HepG2 (cell line): ENCODE data around the gene TUBB4A. TPM values are rescaled to one million over a fixed set of nuclear protein-coding genes. Genes with fewer than 3 reads are reported as not detected.

Experiments used
- ARID5B ChIP-seq: IDR thresholded peaks from 2 replicates; pipeline ENCODE4 v1.4.0; 2020; ENCODE audit warnings: mild to moderate bottlenecking, missing genetic modification reagents
- IKZF4 ChIP-seq: sonication (generic); formaldehyde crosslinking; IDR thresholded peaks from 2 replicates; pipeline ENCODE4 v1.5.1; 2020; ENCODE audit warnings: borderline replicate concordance, mild to moderate bottlenecking, low read depth, missing genetic modification reagents; ENCODE audit errors: not compliant biosample characterization
- NCOA5 ChIP-seq: sonication (generic); formaldehyde crosslinking; IDR thresholded peaks from 2 replicates; pipeline ENCODE4 v1.4.0; 2020; ENCODE audit warnings: missing genetic modification reagents
- NR3C1 ChIP-seq: sonication (generic); formaldehyde crosslinking; IDR thresholded peaks from 2 replicates; pipeline ENCODE4 v1.4.0; 2020; ENCODE audit warnings: missing genetic modification reagents
- THRA ChIP-seq: sonication (generic); formaldehyde crosslinking; IDR thresholded peaks from 2 replicates; pipeline ENCODE4 v1.4.0; 2020; ENCODE audit warnings: missing genetic modification reagents, borderline replicate concordance
- TOE1 ChIP-seq: sonication (generic); formaldehyde crosslinking; IDR thresholded peaks from 2 replicates; pipeline ENCODE4 v1.4.0; 2020; ENCODE audit warnings: mild to moderate bottlenecking, missing genetic modification reagents
- ZC3H4 ChIP-seq: sonication (generic); formaldehyde crosslinking; IDR thresholded peaks from 2 replicates; pipeline ENCODE4 v1.4.0; 2020; ENCODE audit warnings: missing genetic modification reagents, borderline replicate concordance
- ZKSCAN1 ChIP-seq: fragments of 150-350 bp; IDR thresholded peaks from 2 replicates; pipeline ENCODE4 v1.6.1; 2014; ENCODE audit warnings: low read length
- ZNF224 ChIP-seq: sonication (generic); formaldehyde crosslinking; IDR thresholded peaks from 2 replicates; pipeline ENCODE4 v1.5.0; 2020; ENCODE audit warnings: mild to moderate bottlenecking, missing genetic modification reagents
- ZNF34 ChIP-seq: sonication (generic); formaldehyde crosslinking; IDR thresholded peaks from 2 replicates; pipeline ENCODE4 v1.4.0; 2020; ENCODE audit warnings: mild to moderate bottlenecking, missing genetic modification reagents, borderline replicate concordance
- ZNF362 ChIP-seq: sonication (generic); formaldehyde crosslinking; IDR thresholded peaks from 2 replicates; pipeline ENCODE4 v1.4.0; 2020; ENCODE audit warnings: missing genetic modification reagents, mild to moderate bottlenecking, borderline replicate concordance
- ZNF451 ChIP-seq: sonication (generic); formaldehyde crosslinking; IDR thresholded peaks from 2 replicates; pipeline ENCODE4 v1.5.0; 2020; ENCODE audit warnings: mild to moderate bottlenecking, missing genetic modification reagents
- ZNF546 ChIP-seq: sonication (generic); formaldehyde crosslinking; conservative IDR thresholded peaks from 2 replicates; pipeline ENCODE4 v1.8.1; 2023; ENCODE audit warnings: mild to moderate bottlenecking, missing genetic modification reagents
- ZNF784 ChIP-seq: sonication (generic); formaldehyde crosslinking; IDR thresholded peaks from 2 replicates; pipeline ENCODE4 v1.5.1; 2020; ENCODE audit warnings: missing genetic modification reagents, mild to moderate bottlenecking, borderline replicate concordance
- polyA plus RNA-seq, 8 experiments: library from polyadenylated mRNA; depleted of rRNA in 3 of 8; stranded (reverse) in 7 of 8; unstranded in 1 of 8; fragments of >200 nt; fragmentation: Illumina TruSeq in 4 of 8; extraction: Trizol in 4 of 8; gene quantifications; 2 replicates each; pipeline versions ENCODE4 v1.2.1 to v1.2.3, GENCODE V29; 2011 to 2016; ENCODE audit warnings: low read depth in 4 of 8, missing spikeins in 1 of 8, mixed read lengths in 1 of 8; ENCODE audit not compliant: insufficient read depth in 1 of 8
- total RNA-seq, 5 experiments: library from RNA; depleted of rRNA; stranded (reverse); fragments of >200 nt; fragmentation: Illumina TruSeq; extraction: Trizol; gene quantifications; 2 replicates each; pipeline ENCODE4 v1.2.3, GENCODE V29; 2016; ENCODE audit warnings: low read depth in 1 of 5
- TF ChIP-seq, protein P1 (sequence below): sonication (generic); formaldehyde crosslinking; IDR thresholded peaks from 2 replicates; pipeline ENCODE4 v1.5.1; 2020; ENCODE audit warnings: mild to moderate bottlenecking, missing genetic modification reagents, borderline replicate concordance

Gene TUBB4A
- total and polyA plus RNA-seq, 2 of the 13 experiments (the other 11 are each of a cell fraction or from before 2014, with no cell fraction given), result not detected

GRCh38 chr19:6460099-6460884 lies 41.8 kb downstream of the TUBB4A start (continued):
- peak; percentile 27; the same call in 1 of the 2 replicates for TF ChIP-seq ARID5B (CRISPR knock-in tag)
- TF ChIP-seq ZNF34 (CRISPR knock-in tag), result peak; percentile 87; the same call in 1 of the 2 replicates
- TF ChIP-seq TOE1, result 0 out of 2 replicates have a peak, but pooled peaks have one; percentile 31
- TF ChIP-seq THRA (CRISPR knock-in tag), result peak; percentile 17; the same call in 1 of the 2 replicates
- no peak for TF ChIP-seq NR3C1
- no peak; the same call in 1 of the 2 replicates for TF ChIP-seq ZC3H4 (CRISPR knock-in tag)
- TF ChIP-seq ZKSCAN1, result no peak
- no peak for TF ChIP-seq IKZF4 (CRISPR knock-in tag)
- no peak for TF ChIP-seq ZNF362 (CRISPR knock-in tag)
- no peak for TF ChIP-seq ZNF224 (CRISPR knock-in tag)
- no peak for TF ChIP-seq ZNF784
- TF ChIP-seq NCOA5, result no peak
- TF ChIP-seq ZNF451, result 0 out of 2 replicates have a peak, but pooled peaks have one; percentile 30
- TF ChIP-seq ZNF546 (CRISPR knock-in tag), result no peak
- TF ChIP-seq, protein P1, sequence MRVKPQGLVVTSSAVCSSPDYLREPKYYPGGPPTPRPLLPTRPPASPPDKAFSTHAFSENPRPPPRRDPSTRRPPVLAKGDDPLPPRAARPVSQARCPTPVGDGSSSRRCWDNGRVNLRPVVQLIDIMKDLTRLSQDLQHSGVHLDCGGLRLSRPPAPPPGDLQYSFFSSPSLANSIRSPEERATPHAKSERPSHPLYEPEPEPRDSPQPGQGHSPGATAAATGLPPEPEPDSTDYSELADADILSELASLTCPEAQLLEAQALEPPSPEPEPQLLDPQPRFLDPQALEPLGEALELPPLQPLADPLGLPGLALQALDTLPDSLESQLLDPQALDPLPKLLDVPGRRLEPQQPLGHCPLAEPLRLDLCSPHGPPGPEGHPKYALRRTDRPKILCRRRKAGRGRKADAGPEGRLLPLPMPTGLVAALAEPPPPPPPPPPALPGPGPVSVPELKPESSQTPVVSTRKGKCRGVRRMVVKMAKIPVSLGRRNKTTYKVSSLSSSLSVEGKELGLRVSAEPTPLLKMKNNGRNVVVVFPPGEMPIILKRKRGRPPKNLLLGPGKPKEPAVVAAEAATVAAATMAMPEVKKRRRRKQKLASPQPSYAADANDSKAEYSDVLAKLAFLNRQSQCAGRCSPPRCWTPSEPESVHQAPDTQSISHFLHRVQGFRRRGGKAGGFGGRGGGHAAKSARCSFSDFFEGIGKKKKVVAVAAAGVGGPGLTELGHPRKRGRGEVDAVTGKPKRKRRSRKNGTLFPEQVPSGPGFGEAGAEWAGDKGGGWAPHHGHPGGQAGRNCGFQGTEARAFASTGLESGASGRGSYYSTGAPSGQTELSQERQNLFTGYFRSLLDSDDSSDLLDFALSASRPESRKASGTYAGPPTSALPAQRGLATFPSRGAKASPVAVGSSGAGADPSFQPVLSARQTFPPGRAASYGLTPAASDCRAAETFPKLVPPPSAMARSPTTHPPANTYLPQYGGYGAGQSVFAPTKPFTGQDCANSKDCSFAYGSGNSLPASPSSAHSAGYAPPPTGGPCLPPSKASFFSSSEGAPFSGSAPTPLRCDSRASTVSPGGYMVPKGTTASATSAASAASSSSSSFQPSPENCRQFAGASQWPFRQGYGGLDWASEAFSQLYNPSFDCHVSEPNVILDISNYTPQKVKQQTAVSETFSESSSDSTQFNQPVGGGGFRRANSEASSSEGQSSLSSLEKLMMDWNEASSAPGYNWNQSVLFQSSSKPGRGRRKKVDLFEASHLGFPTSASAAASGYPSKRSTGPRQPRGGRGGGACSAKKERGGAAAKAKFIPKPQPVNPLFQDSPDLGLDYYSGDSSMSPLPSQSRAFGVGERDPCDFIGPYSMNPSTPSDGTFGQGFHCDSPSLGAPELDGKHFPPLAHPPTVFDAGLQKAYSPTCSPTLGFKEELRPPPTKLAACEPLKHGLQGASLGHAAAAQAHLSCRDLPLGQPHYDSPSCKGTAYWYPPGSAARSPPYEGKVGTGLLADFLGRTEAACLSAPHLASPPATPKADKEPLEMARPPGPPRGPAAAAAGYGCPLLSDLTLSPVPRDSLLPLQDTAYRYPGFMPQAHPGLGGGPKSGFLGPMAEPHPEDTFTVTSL (CRISPR knock-in tag), result no peak
